ENCODE data around the gene GPS1.

- TF ChIP-seq CTCF (IDR thresholded peaks at IDR 0.05; ENCODE audit: insufficient read depth, low read depth, low read length), result no peak
- no peak for TF ChIP-seq EZH2 (IDR thresholded peaks at IDR 0.05; ENCODE audit: insufficient read depth, low read length)
Measured at GRCh38 chr17:82039695-82040299, 11.9 kb upstream of the GPS1 start.
